K562 (cell line): ENCODE results near the gene SLC8A1. TPM values are rescaled to one million over a fixed set of nuclear protein-coding genes. Genes with fewer than 3 reads are reported as not detected.

Experiments
- ATAC-seq: fragments of 200-7000 bp; cut with Tn5 transposase; 3 replicates; pipeline ENCODE4 v1.9.1; 2020; ENCODE audit warnings: moderate library complexity
- BruUV-seq: library from RNA; stranded (reverse); fragments of 400-500 nt; replicated peaks from 2 replicates; lab custom pipeline; 2021; lab: Mats Ljungman, UMichigan
- CTCF ChIA-PET: fragments of 300-600 bp; formaldehyde crosslinking; extraction: SDS; loops from one replicate; lab custom pipeline; 2021; ENCODE audit warnings: low intra/inter-chr PET ratio; lab: Yijun Ruan, JAX
- POLR2A ChIA-PET: fragments of 300-600, 350-650 bp; sonication (Branson Sonifier 250); formaldehyde crosslinking; extraction: SDS; loops from one replicate; lab custom pipeline; 2021; ENCODE audit warnings: antibody characterized with exemption, inconsistent platforms; lab: Yijun Ruan, JAX
- DNase-seq, 4 experiments: peaks; one replicate each; pipeline versions ENCODE4 v3.0.0 to v3.0.0-alpha.2; 2011 to 2018; ENCODE audit warnings: low spot score in 3 of 4, mixed read lengths in 3 of 4; ENCODE audit errors: extremely low read depth in 1 of 4
- FAIRE-seq: peaks from 2 replicates; lab custom pipeline; 2011; peaks lifted over from hg19 to GRCh38; lab: Jason Lieb, UNC
- H2AFZ ChIP-seq: 2 replicates; pipeline ENCODE4 v1.6.0; 2011; ENCODE audit warnings: low read depth, low read length, control low read depth, inconsistent platforms
- H3K27ac ChIP-seq: fragments of 200-600 bp; 3 replicates; pipeline ENCODE4 v1.8.0; 2011; ENCODE audit warnings: low read depth, mild to moderate bottlenecking, control low read depth, inconsistent platforms, low read length, moderate library complexity, mixed read lengths; ENCODE audit errors: extremely low read depth
- H3K27me3 ChIP-seq, 2 experiments: fragments of 300-600 bp in 1 of 2; 2 replicates in 1 of 2; 3 replicates in 1 of 2; pipeline versions ENCODE4 v1.6.0 to v1.8.0; 2011; ENCODE audit warnings: inconsistent platforms in 2 of 2, low read length in 2 of 2, mild to moderate bottlenecking in 1 of 2, mixed read lengths in 1 of 2, moderate library complexity in 1 of 2; ENCODE audit not compliant: control insufficient read depth in 2 of 2, insufficient read depth in 2 of 2
- H3K36me3 ChIP-seq: fragments of 300-600 bp; 3 replicates; pipeline ENCODE4 v1.8.0; 2011; ENCODE audit warnings: mild to moderate bottlenecking, low read length, inconsistent platforms; ENCODE audit not compliant: control insufficient read depth, insufficient read depth
- H3K4me1 ChIP-seq, 2 experiments: fragments of 200-600 bp in 1 of 2; replicated peaks in 1 of 2; 2 replicates in 1 of 2; 3 replicates in 1 of 2; pipeline versions ENCODE4 v1.5.1 to v1.8.0; 2011; ENCODE audit warnings: inconsistent platforms in 2 of 2, low read length in 2 of 2, mild to moderate bottlenecking in 1 of 2, mixed read lengths in 1 of 2, moderate library complexity in 1 of 2; ENCODE audit not compliant: control insufficient read depth in 2 of 2, insufficient read depth in 2 of 2
- H3K4me2 ChIP-seq: 2 replicates; pipeline ENCODE4 v1.6.1; 2011; ENCODE audit warnings: low read length, control low read depth, inconsistent platforms, mixed read lengths; ENCODE audit not compliant: insufficient read depth
- H3K4me3 ChIP-seq: fragments of 200-600 bp; sonication (generic), shearing (Covaris generic); 2 replicates; pipeline ENCODE4 v1.5.1; 2016; ENCODE audit warnings: control low read depth, inconsistent platforms
- H3K79me2 ChIP-seq: fragments of 200-600 bp; 3 replicates; pipeline ENCODE4 v1.8.0; 2011; ENCODE audit warnings: low read length, inconsistent platforms; ENCODE audit not compliant: control insufficient read depth, insufficient read depth
- H3K9ac ChIP-seq, 2 experiments: 2 replicates each; pipeline versions ENCODE4 v1.6.0 to v1.6.1; 2011; ENCODE audit warnings: low read depth in 2 of 2, low read length in 2 of 2, control low read depth in 1 of 2, inconsistent platforms in 1 of 2, mild to moderate bottlenecking in 1 of 2, mixed read lengths in 1 of 2; ENCODE audit not compliant: insufficient read depth in 1 of 2
- H3K9me1 ChIP-seq: one replicate; pipeline ENCODE4 v1.6.0; 2011; ENCODE audit warnings: inconsistent platforms, mild to moderate bottlenecking, low read length, moderate library complexity; ENCODE audit not compliant: control insufficient read depth, insufficient read depth
- H3K9me3 ChIP-seq: replicated peaks from 2 replicates; pipeline ENCODE4 v1.5.1; 2011; ENCODE audit warnings: low read depth, low read length, inconsistent platforms; ENCODE audit not compliant: control insufficient read depth, insufficient read depth
- H4K20me1 ChIP-seq: replicated peaks from 2 replicates; pipeline ENCODE4 v1.6.1; 2011; ENCODE audit warnings: low read length, inconsistent platforms, mixed read lengths; ENCODE audit not compliant: control insufficient read depth, insufficient read depth
- HSF4 ChIP-seq: fragments of 250-450 bp; sonication (Bioruptor Pico); IDR thresholded peaks from 2 replicates; pipeline ENCODE4 v2.1.2; 2022; ENCODE audit warnings: mild to moderate bottlenecking, moderate library complexity, borderline replicate concordance
- MITF ChIP-seq: IDR thresholded peaks from 2 replicates; pipeline ENCODE4 v1.6.1; 2014; ENCODE audit warnings: antibody characterized with exemption
- NFE2 ChIP-seq: IDR thresholded peaks from 2 replicates; pipeline ENCODE4 v1.6.1; 2014; ENCODE audit warnings: antibody characterized with exemption, low read depth
- PHB2 ChIP-seq: fragments of 450-650 bp; IDR thresholded peaks from 2 replicates; pipeline ENCODE4 v1.6.1; 2017; ENCODE audit warnings: low read depth
- POLR2A ChIP-seq: fragments of 450-650 bp; conservative IDR thresholded peaks from 2 replicates; pipeline ENCODE4 v1.6.1; 2016
- TCFL5 ChIP-seq: fragments of 250-450 bp; sonication (Bioruptor Pico); conservative IDR thresholded peaks from 2 replicates; pipeline ENCODE4 v1.6.1; 2021; ENCODE audit warnings: mild to moderate bottlenecking, moderate library complexity, matching md5 sums
- ZNF584 ChIP-seq: fragments of 200-800 bp; sonication (Bioruptor generic); IDR thresholded peaks from 2 replicates; pipeline ENCODE4 v1.6.1; 2016; ENCODE audit warnings: low read depth, mild to moderate bottlenecking, missing genetic modification characterization, missing compliant biosample characterization
- ZNF695 ChIP-seq: fragments of 450-650 bp; formaldehyde crosslinking; IDR thresholded peaks from 2 replicates; pipeline ENCODE4 v1.4.0; 2020; ENCODE audit warnings: mild to moderate bottlenecking, moderate library complexity
- WGBS: fragments of 100-300 bp; shearing (Covaris generic); methylation state at CpG from one replicate; pipeline ENCODE4 v1.1.6; 2016; ENCODE audit warnings: low coverage, mixed read lengths; ENCODE audit not compliant: insufficient coverage; ENCODE audit errors: missing lambda C conversion rate; 5-methylcytosine and 5-hydroxymethylcytosine counted together
- in situ Hi-C: fragments of 300-500 bp; cut with MboI; formaldehyde crosslinking; loops from 4 replicates; pipeline ENCODE4 v1.15.0; 2018; ENCODE audit warnings: inconsistent platforms, mixed read lengths
- intact Hi-C: fragments of 100-400 bp; cut with micrococcal nuclease; formaldehyde crosslinking; loops from 2 replicates; pipeline ENCODE4 v1.14.2; 2022
- polyA plus RNA-seq, 8 experiments: library from polyadenylated mRNA; depleted of rRNA in 4 of 8; stranded (reverse) in 5 of 8; unstranded in 3 of 8; fragments of >200 nt; fragmentation: Nextera tagmentation in 2 of 8; fragmentation: Illumina TruSeq in 1 of 8; extraction: Ambion mirVana in 2 of 8; extraction: Trizol in 1 of 8; gene quantifications; 2 replicates each; pipeline versions ENCODE4 v1.2.1 to v1.2.3, GENCODE V29; 2011 to 2014; ENCODE audit warnings: inconsistent platforms in 1 of 8, missing spikeins in 1 of 8
- total RNA-seq, 7 experiments: library from RNA; depleted of rRNA in 6 of 7; stranded (reverse); fragments of >200 nt in 6 of 7; fragmentation: Illumina TruSeq in 2 of 7; extraction: Trizol in 2 of 7; gene quantifications; 2 replicates each; pipeline versions ENCODE4 v1.2.1 to v1.2.3, GENCODE V29; 2011 to 2021; ENCODE audit warnings: low replicate concordance in 1 of 7
- TF ChIP-seq, protein P1 (sequence below): fragments of 450-650 bp; IDR thresholded peaks from 2 replicates; pipeline ENCODE4 v1.6.1; 2014; ENCODE audit warnings: low read depth, mild to moderate bottlenecking, moderate library complexity, borderline replicate concordance
- TF ChIP-seq, protein P2 (sequence below), 3 experiments: fragments of 200-800 bp in 1 of 3; fragments of 250-450 bp in 1 of 3; fragments of 450-650 bp in 1 of 3; sonication (Bioruptor Pico) in 1 of 3; sonication (Bioruptor generic) in 1 of 3; formaldehyde crosslinking in 1 of 3; IDR thresholded peaks; 2 replicates each; pipeline versions ENCODE4 v1.6.1 to v1.8.0; 2016 to 2022; ENCODE audit warnings: mild to moderate bottlenecking in 2 of 3, missing genetic modification characterization in 2 of 3, missing compliant biosample characterization in 1 of 3, moderate library complexity in 1 of 3

Gene SLC8A1
- total and polyA plus RNA-seq, 9 of the 15 experiments (the other 6 are each of a cell fraction or from before 2014, with no cell fraction given), result not detected

GRCh38 chr2:40324656-40325055 lies 127.2 kb downstream of the SLC8A1 start:
- H3K9me1 ChIP-seq, result no peaks in the 10 kb centered on the region
- H3K9ac ChIP-seq, result no peak overlapping the region
- POLR2A ChIA-PET, result no interaction called here
- H3K4me3 ChIP-seq, result no peak overlapping the region
- H3K27me3 ChIP-seq, result no peaks in the 10 kb centered on the region
- TF ChIP-seq POLR2A, result no peak
- no peak for TF ChIP-seq TCFL5 (CRISPR knock-in tag)
- BruUV-seq, result no TSS peak
- no peak for ATAC-seq
- H2AFZ ChIP-seq, result no peak overlapping the region
- no peaks in the 10 kb centered on the region for H4K20me1 ChIP-seq
- no peaks in the 10 kb centered on the region for H3K79me2 ChIP-seq
- WGBS, result 0% methylated on average over 1 of the region's 1 CpG
- intact Hi-C loops (no loop called here), in situ Hi-C loops (no loop called here)
- FAIRE-seq, result no peak
- H3K9me3 ChIP-seq, result 0 out of 2 replicates have a peak, but pooled peaks cover 2% of the 10 kb centered on the region
- no peak for DNase-seq
- CTCF ChIA-PET, result no interaction called here
- no peak overlapping the region for H3K4me2 ChIP-seq
- H3K36me3 ChIP-seq, result no peaks in the 10 kb centered on the region
- H3K4me1 ChIP-seq, result no peaks in the 10 kb centered on the region
- H3K27ac ChIP-seq, result no peak overlapping the region

- CTCF ChIA-PET, result no interaction called here
- H3K27ac ChIP-seq, result no peak overlapping the region
- in situ Hi-C loops (no loop called here), intact Hi-C loops (no loop called here)
- no peak overlapping the region for H2AFZ ChIP-seq
- POLR2A ChIA-PET, result no interaction called here
- ATAC-seq, result no peak
- H3K36me3 ChIP-seq, result no peaks in the 10 kb centered on the region
- H4K20me1 ChIP-seq, result no peaks in the 10 kb centered on the region
- no peak overlapping the region for H3K9ac ChIP-seq
- BruUV-seq, result no TSS peak
- no peaks in the 10 kb centered on the region for H3K9me1 ChIP-seq
- H3K4me1 ChIP-seq, result no peaks in the 10 kb centered on the region
- no peaks in the 10 kb centered on the region for H3K79me2 ChIP-seq
- DNase-seq, result no peak
- WGBS, result 0% methylated on average over 2 of the region's 2 CpGs
- H3K27me3 ChIP-seq, result no peaks in the 10 kb centered on the region
- no peak for FAIRE-seq
- H3K9me3 ChIP-seq, result 0 out of 2 replicates have a peak, but pooled peaks cover 2% of the 10 kb centered on the region
- no peak overlapping the region for H3K4me2 ChIP-seq
- no peak overlapping the region for H3K4me3 ChIP-seq
- TF ChIP-seq ZNF584 (no peak), MITF (no peak), HSF4 (CRISPR knock-in tag) (no peak), NFE2 (no peak), PHB2 (no peak), ZNF695 (CRISPR knock-in tag) (no peak)
- TF ChIP-seq, protein P1, sequence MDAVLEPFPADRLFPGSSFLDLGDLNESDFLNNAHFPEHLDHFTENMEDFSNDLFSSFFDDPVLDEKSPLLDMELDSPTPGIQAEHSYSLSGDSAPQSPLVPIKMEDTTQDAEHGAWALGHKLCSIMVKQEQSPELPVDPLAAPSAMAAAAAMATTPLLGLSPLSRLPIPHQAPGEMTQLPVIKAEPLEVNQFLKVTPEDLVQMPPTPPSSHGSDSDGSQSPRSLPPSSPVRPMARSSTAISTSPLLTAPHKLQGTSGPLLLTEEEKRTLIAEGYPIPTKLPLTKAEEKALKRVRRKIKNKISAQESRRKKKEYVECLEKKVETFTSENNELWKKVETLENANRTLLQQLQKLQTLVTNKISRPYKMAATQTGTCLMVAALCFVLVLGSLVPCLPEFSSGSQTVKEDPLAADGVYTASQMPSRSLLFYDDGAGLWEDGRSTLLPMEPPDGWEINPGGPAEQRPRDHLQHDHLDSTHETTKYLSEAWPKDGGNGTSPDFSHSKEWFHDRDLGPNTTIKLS, result no peak
- TF ChIP-seq, protein P2, sequence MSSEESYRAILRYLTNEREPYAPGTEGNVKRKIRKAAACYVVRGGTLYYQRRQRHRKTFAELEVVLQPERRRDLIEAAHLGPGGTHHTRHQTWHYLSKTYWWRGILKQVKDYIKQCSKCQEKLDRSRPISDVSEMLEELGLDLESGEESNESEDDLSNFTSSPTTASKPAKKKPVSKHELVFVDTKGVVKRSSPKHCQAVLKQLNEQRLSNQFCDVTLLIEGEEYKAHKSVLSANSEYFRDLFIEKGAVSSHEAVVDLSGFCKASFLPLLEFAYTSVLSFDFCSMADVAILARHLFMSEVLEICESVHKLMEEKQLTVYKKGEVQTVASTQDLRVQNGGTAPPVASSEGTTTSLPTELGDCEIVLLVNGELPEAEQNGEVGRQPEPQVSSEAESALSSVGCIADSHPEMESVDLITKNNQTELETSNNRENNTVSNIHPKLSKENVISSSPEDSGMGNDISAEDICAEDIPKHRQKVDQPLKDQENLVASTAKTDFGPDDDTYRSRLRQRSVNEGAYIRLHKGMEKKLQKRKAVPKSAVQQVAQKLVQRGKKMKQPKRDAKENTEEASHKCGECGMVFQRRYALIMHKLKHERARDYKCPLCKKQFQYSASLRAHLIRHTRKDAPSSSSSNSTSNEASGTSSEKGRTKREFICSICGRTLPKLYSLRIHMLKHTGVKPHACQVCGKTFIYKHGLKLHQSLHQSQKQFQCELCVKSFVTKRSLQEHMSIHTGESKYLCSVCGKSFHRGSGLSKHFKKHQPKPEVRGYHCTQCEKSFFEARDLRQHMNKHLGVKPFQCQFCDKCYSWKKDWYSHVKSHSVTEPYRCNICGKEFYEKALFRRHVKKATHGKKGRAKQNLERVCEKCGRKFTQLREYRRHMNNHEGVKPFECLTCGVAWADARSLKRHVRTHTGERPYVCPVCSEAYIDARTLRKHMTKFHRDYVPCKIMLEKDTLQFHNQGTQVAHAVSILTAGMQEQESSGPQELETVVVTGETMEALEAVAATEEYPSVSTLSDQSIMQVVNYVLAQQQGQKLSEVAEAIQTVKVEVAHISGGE (CRISPR knock-in tag; IDR thresholded peaks at IDR 0.05), result no peak
These were observed 130.1 kb downstream of the SLC8A1 start for GRCh38 chr2:40321822-40322221.
